ENCODE results near the gene GRB2.

GRCh38 chr17:75361344-75361743, 44.1 kb downstream of the GRB2 start:
- TF ChIP-seq CTCF (conservative IDR thresholded peaks at IDR 0.05; ENCODE audit: low read depth, low read length): no peak
- no peak for TF ChIP-seq EZH2 (IDR thresholded peaks at IDR 0.05; ENCODE audit: borderline replicate concordance, low read depth, low read length, poor library complexity, severe bottlenecking)

Data from A673 (cell line).